Osteocyte (in vitro differentiated cells): ENCODE data around the gene ERI3. TPM values are rescaled to one million over a fixed set of nuclear protein-coding genes. Genes with fewer than 3 reads are reported as not detected.

Source experiments
- DNase-seq: peaks from one replicate; pipeline ENCODE4 v3.0.0; 2021; ENCODE audit warnings: mixed read lengths; ENCODE audit not compliant: unreplicated experiment; ENCODE audit errors: extremely low spot score
- H3K27ac Mint-ChIP-seq: one replicate; pipeline ENCODE4 v1.8.0; 2021; ENCODE audit warnings: mild to moderate bottlenecking, mixed read lengths; ENCODE audit not compliant: unreplicated experiment
- H3K27me3 Mint-ChIP-seq: one replicate; pipeline ENCODE4 v1.8.0; 2021; ENCODE audit warnings: mixed read lengths; ENCODE audit not compliant: unreplicated experiment
- H3K36me3 Mint-ChIP-seq: one replicate; pipeline ENCODE4 v1.8.0; 2021; ENCODE audit warnings: mixed read lengths; ENCODE audit not compliant: unreplicated experiment
- H3K4me1 Mint-ChIP-seq: one replicate; pipeline ENCODE4 v1.8.0; 2021; ENCODE audit warnings: mixed read lengths; ENCODE audit not compliant: unreplicated experiment
- H3K4me3 Mint-ChIP-seq: one replicate; pipeline ENCODE4 v1.8.0; 2021; ENCODE audit warnings: mild to moderate bottlenecking, moderate library complexity, mixed read lengths; ENCODE audit not compliant: unreplicated experiment
- H3K9me3 Mint-ChIP-seq: one replicate; pipeline ENCODE4 v1.8.0; 2021; ENCODE audit warnings: mixed read lengths; ENCODE audit not compliant: unreplicated experiment
- total RNA-seq: library from RNA; stranded (reverse); gene quantifications from 2 replicates; pipeline ENCODE4 v1.2.1, GENCODE V29; 2021
- TF ChIP-seq, protein P1 (sequence below): fragments of 200-600 bp; sonication (generic); IDR thresholded peaks from 2 replicates; pipeline ENCODE4 v1.5.0; 2021; ENCODE audit warnings: antibody characterized with exemption, mild to moderate bottlenecking, moderate library complexity

ERI3 gene
- total RNA-seq, 1 donor from 2014 or later = 58.6 TPM

DNA sequence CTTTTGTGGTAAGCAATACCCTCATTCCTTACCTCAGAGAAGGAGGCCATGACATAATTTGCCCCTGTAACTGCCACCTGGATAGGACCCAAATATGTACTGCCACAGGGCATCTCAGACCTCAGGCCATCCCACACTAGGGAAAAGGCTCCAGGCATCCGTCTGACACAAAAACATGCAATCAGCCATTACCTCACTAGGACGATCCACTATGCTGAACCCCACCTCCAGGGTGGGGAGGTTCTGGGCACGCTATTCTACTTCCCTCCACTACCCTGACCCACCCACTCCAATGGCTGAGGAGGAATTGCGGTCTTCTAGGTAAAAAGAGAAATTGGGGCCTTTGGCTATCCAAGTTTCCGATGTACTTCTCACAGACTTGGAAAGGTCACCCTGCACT, 53.6 kb downstream of the ERI3 start:
- Mint-ChIP-seq H3K4me1 (no peaks in the 10 kb centered on the region), H3K36me3 (peaks cover 41% of the 10 kb centered on the region), H3K4me3 (no peak overlapping the region), H3K27me3 (no peaks in the 10 kb centered on the region), H3K9me3 (no peaks in the 10 kb centered on the region), H3K27ac (no peak overlapping the region)
- TF ChIP-seq, protein P1, sequence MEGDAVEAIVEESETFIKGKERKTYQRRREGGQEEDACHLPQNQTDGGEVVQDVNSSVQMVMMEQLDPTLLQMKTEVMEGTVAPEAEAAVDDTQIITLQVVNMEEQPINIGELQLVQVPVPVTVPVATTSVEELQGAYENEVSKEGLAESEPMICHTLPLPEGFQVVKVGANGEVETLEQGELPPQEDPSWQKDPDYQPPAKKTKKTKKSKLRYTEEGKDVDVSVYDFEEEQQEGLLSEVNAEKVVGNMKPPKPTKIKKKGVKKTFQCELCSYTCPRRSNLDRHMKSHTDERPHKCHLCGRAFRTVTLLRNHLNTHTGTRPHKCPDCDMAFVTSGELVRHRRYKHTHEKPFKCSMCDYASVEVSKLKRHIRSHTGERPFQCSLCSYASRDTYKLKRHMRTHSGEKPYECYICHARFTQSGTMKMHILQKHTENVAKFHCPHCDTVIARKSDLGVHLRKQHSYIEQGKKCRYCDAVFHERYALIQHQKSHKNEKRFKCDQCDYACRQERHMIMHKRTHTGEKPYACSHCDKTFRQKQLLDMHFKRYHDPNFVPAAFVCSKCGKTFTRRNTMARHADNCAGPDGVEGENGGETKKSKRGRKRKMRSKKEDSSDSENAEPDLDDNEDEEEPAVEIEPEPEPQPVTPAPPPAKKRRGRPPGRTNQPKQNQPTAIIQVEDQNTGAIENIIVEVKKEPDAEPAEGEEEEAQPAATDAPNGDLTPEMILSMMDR = no peak
- DNase-seq = no peak

DNA sequence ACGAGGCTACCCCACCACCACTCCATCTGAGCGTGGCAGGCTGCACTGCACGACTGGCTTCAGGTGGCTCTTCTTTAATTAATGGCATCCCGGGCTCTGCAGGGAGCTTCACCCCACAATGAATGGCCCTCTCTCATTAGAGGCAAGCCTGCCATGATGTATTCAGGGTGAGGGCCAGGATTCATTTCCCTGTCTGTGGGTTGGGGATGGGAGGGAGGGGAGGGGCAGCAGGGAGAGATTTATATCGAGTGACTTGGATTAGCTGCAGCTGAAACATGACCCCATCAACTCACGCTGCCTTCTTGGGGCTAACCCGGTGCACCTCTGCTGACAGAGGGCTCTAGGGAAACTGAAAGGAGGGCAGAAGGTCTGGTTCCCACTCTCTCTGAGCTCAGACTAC, 54.2 kb downstream of the ERI3 start:
- peaks cover 37% of the 10 kb centered on the region for H3K36me3 Mint-ChIP-seq
- H3K27me3 Mint-ChIP-seq = no peaks in the 10 kb centered on the region
- no peaks in the 10 kb centered on the region for H3K9me3 Mint-ChIP-seq
- H3K4me1 Mint-ChIP-seq = no peaks in the 10 kb centered on the region
- TF ChIP-seq, protein P1 = no peak
- no peak overlapping the region for H3K27ac Mint-ChIP-seq
- H3K4me3 Mint-ChIP-seq = no peak overlapping the region
- DNase-seq = no peak

DNA sequence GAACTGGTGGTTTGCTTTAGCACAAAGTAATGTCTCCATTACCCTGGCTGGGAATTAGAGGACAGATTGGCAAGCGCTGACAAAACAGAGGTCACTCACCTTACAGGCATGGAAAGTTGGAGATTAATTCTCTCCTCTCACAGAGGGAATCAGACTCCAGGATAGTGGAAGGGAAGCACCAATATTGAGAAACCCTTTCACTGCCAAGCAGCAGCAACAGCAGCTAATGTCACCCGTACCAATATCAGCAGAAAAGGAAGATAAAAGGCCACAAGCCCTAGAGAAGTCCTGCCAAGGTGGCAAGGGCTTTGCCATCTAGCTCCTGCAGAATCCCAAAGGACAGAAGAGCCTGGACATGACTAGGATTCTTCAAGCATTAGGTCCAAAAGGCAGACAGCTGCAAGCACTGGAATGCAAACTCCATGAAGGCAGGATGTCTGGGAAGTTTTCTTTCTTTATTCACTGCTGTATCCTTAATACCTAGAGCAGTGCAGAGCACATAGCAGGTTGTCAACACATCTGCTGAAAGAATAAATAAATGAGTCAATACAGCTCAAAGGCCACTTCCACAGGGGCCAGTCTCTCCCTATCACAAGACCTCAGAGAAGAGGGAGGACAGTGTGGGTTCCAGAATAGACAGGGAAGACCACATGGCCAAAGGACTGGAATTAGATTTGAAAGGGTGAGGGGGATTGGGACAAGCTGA, 57.2 kb downstream of the ERI3 start:
- no peak overlapping the region for H3K27ac Mint-ChIP-seq
- no peak for DNase-seq
- no peaks in the 10 kb centered on the region for H3K27me3 Mint-ChIP-seq
- H3K9me3 Mint-ChIP-seq = no peaks in the 10 kb centered on the region
- H3K4me1 Mint-ChIP-seq = no peaks in the 10 kb centered on the region
- H3K36me3 Mint-ChIP-seq = peaks cover 28% of the 10 kb centered on the region
- TF ChIP-seq, protein P1 = no peak
- no peak overlapping the region for H3K4me3 Mint-ChIP-seq

DNA sequence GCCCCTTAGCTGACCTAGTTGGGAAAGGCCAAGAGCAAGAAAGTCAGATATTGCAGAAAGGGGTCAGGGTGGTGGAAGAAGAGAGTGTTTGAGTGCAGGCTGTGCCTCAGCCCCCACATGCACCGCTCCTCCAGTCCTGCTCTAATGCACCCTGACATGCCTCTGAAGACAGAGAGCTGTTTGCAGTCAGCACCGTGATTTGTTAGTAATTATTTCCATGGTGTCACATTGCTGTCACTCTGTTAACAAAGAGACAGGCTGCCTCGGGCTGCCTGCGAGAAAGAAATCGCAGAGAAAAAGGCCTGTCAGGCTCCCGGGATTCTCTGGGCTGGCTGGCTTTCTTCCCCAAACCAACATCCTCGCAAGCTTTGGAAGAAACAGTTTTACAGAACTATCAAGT, 58.3 kb downstream of the ERI3 start:
- H3K4me3 Mint-ChIP-seq = no peak overlapping the region
- H3K27ac Mint-ChIP-seq = no peak overlapping the region
- H3K9me3 Mint-ChIP-seq = no peaks in the 10 kb centered on the region
- no peak for DNase-seq
- peaks cover 24% of the 10 kb centered on the region for H3K36me3 Mint-ChIP-seq
- TF ChIP-seq, protein P1 = no peak
- no peaks in the 10 kb centered on the region for H3K27me3 Mint-ChIP-seq
- no peaks in the 10 kb centered on the region for H3K4me1 Mint-ChIP-seq

DNA sequence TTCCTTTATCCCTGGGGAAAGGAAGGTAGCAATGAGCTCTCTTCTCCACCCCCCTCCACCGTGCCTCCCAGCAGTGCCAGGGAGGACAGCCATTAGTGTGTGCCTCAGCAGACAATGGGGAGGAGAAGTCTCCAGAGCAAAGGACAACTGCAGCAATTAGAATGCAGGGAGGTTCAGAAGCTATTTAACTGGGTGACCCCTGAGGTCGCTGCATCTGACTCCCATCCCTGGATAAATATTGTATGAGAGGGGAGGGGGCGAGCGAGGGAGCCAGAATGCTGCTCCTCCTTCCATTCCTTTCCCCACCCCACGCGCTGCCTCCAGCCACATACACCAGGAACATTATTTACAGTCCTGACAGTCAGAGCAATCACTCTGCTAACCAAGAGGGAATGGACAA, 59.0 kb downstream of the ERI3 start:
- Mint-ChIP-seq H3K9me3 (no peaks in the 10 kb centered on the region), H3K4me1 (no peaks in the 10 kb centered on the region), H3K27me3 (no peaks in the 10 kb centered on the region), H3K4me3 (no peak overlapping the region), H3K36me3 (peaks cover 29% of the 10 kb centered on the region), H3K27ac (no peak overlapping the region)
- TF ChIP-seq, protein P1 = no peak
- DNase-seq = no peak
